ENCODE results near the gene UBE2E2.

Gene UBE2E2

GRCh38 chr3:23459889-23460546 lies 256.9 kb downstream of the UBE2E2 start:
- Histone ChIP-seq H3K27me3 (ENCODE audit: control insufficient read depth in 2 of 2, insufficient read depth in 2 of 2, low read length in 2 of 2) (no peaks in the 10 kb centered on the region), H3K4me1 (ENCODE audit: control insufficient read depth in 2 of 2, insufficient read depth in 2 of 2, low read length in 2 of 2) (no peaks in the 10 kb centered on the region), H3K9ac (ENCODE audit: low read depth in 1 of 2, low read length in 2 of 2) (no peak overlapping the region), H3K36me3 (ENCODE audit: control insufficient read depth in 2 of 2, insufficient read depth in 2 of 2, low read length in 2 of 2) (no peaks in the 10 kb centered on the region), H3K4me3 (ENCODE audit: low read length in 2 of 2) (no peak overlapping the region), H3K9me3 (ENCODE audit: control insufficient read depth in 2 of 2, low read length in 2 of 2) (no peaks in the 10 kb centered on the region), H3K27ac (ENCODE audit: low read depth in 2 of 2, low read length in 2 of 2) (no peak overlapping the region)

- Histone ChIP-seq H3K9me3 (ENCODE audit: control insufficient read depth in 2 of 2, low read length in 2 of 2) (no peaks in the 10 kb centered on the region), H3K4me1 (ENCODE audit: control insufficient read depth in 2 of 2, insufficient read depth in 2 of 2, low read length in 2 of 2) (no peaks in the 10 kb centered on the region), H3K36me3 (ENCODE audit: control insufficient read depth in 2 of 2, insufficient read depth in 2 of 2, low read length in 2 of 2) (no peaks in the 10 kb centered on the region), H3K27ac (ENCODE audit: low read depth in 2 of 2, low read length in 2 of 2) (no peak overlapping the region), H3K4me3 (ENCODE audit: low read length in 2 of 2) (no peak overlapping the region), H3K9ac (ENCODE audit: low read depth in 1 of 2, low read length in 2 of 2) (no peak overlapping the region), H3K27me3 (ENCODE audit: control insufficient read depth in 2 of 2, insufficient read depth in 2 of 2, low read length in 2 of 2) (no peaks in the 10 kb centered on the region)
Observed at GRCh38 chr3:23461069-23461468, 257.9 kb downstream of the UBE2E2 start.

GRCh38 chr3:23463791-23464190 lies 260.7 kb downstream of the UBE2E2 start:
- no peaks in the 10 kb centered on the region for H3K27me3 ChIP-seq (ENCODE audit: control insufficient read depth in 2 of 2, insufficient read depth in 2 of 2, low read length in 2 of 2)
- no peaks in the 10 kb centered on the region for H3K9me3 ChIP-seq (ENCODE audit: control insufficient read depth in 2 of 2, low read length in 2 of 2)
- H3K27ac ChIP-seq (ENCODE audit: low read depth in 2 of 2, low read length in 2 of 2), result no peak overlapping the region
- no peak overlapping the region for H3K4me3 ChIP-seq (ENCODE audit: low read length in 2 of 2)
- H3K4me1 ChIP-seq (ENCODE audit: control insufficient read depth in 2 of 2, insufficient read depth in 2 of 2, low read length in 2 of 2), result no peaks in the 10 kb centered on the region
- no peak overlapping the region for H3K9ac ChIP-seq (ENCODE audit: low read depth in 1 of 2, low read length in 2 of 2)
- no peaks in the 10 kb centered on the region for H3K36me3 ChIP-seq (ENCODE audit: control insufficient read depth in 2 of 2, insufficient read depth in 2 of 2, low read length in 2 of 2)

GRCh38 chr3:23465569-23465968 lies 262.4 kb downstream of the UBE2E2 start:
- Histone ChIP-seq H3K27ac (ENCODE audit: low read depth in 2 of 2, low read length in 2 of 2) (no peak overlapping the region), H3K9ac (ENCODE audit: low read depth in 1 of 2, low read length in 2 of 2) (no peak overlapping the region), H3K4me3 (ENCODE audit: low read length in 2 of 2) (no peak overlapping the region), H3K36me3 (ENCODE audit: control insufficient read depth in 2 of 2, insufficient read depth in 2 of 2, low read length in 2 of 2) (no peaks in the 10 kb centered on the region), H3K27me3 (ENCODE audit: control insufficient read depth in 2 of 2, insufficient read depth in 2 of 2, low read length in 2 of 2) (no peaks in the 10 kb centered on the region), H3K9me3 (ENCODE audit: control insufficient read depth in 2 of 2, low read length in 2 of 2) (no peaks in the 10 kb centered on the region), H3K4me1 (ENCODE audit: control insufficient read depth in 2 of 2, insufficient read depth in 2 of 2, low read length in 2 of 2) (no peaks in the 10 kb centered on the region)

GRCh38 chr3:23468203-23468602 lies 265.1 kb downstream of the UBE2E2 start:
- Histone ChIP-seq H3K27ac (ENCODE audit: low read depth in 2 of 2, low read length in 2 of 2) (no peak overlapping the region), H3K9ac (ENCODE audit: low read depth in 1 of 2, low read length in 2 of 2) (no peak overlapping the region), H3K36me3 (ENCODE audit: control insufficient read depth in 2 of 2, insufficient read depth in 2 of 2, low read length in 2 of 2) (no peaks in the 10 kb centered on the region), H3K4me3 (ENCODE audit: low read length in 2 of 2) (no peak overlapping the region), H3K27me3 (ENCODE audit: control insufficient read depth in 2 of 2, insufficient read depth in 2 of 2, low read length in 2 of 2) (no peaks in the 10 kb centered on the region), H3K9me3 (ENCODE audit: control insufficient read depth in 2 of 2, low read length in 2 of 2) (no peaks in the 10 kb centered on the region), H3K4me1 (ENCODE audit: control insufficient read depth in 2 of 2, insufficient read depth in 2 of 2, low read length in 2 of 2) (no peaks in the 10 kb centered on the region)

- Histone ChIP-seq H3K9me3 (ENCODE audit: control insufficient read depth in 2 of 2, low read length in 2 of 2) (no peaks in the 10 kb centered on the region), H3K36me3 (ENCODE audit: control insufficient read depth in 2 of 2, insufficient read depth in 2 of 2, low read length in 2 of 2) (no peaks in the 10 kb centered on the region), H3K27ac (ENCODE audit: low read depth in 2 of 2, low read length in 2 of 2) (no peak overlapping the region), H3K27me3 (ENCODE audit: control insufficient read depth in 2 of 2, insufficient read depth in 2 of 2, low read length in 2 of 2) (no peaks in the 10 kb centered on the region), H3K4me3 (ENCODE audit: low read length in 2 of 2) (no peak overlapping the region), H3K9ac (ENCODE audit: low read depth in 1 of 2, low read length in 2 of 2) (no peak overlapping the region), H3K4me1 (ENCODE audit: control insufficient read depth in 2 of 2, insufficient read depth in 2 of 2, low read length in 2 of 2) (no peaks in the 10 kb centered on the region)
Observed at GRCh38 chr3:23474580-23475357, 271.6 kb downstream of the UBE2E2 start.

- H3K27ac ChIP-seq (ENCODE audit: low read depth in 2 of 2, low read length in 2 of 2), result no peak overlapping the region
- no peaks in the 10 kb centered on the region for H3K27me3 ChIP-seq (ENCODE audit: control insufficient read depth in 2 of 2, insufficient read depth in 2 of 2, low read length in 2 of 2)
- H3K9ac ChIP-seq (ENCODE audit: low read depth in 1 of 2, low read length in 2 of 2), result no peak overlapping the region
- no peaks in the 10 kb centered on the region for H3K36me3 ChIP-seq (ENCODE audit: control insufficient read depth in 2 of 2, insufficient read depth in 2 of 2, low read length in 2 of 2)
- H3K4me1 ChIP-seq (ENCODE audit: control insufficient read depth in 2 of 2, insufficient read depth in 2 of 2, low read length in 2 of 2), result no peaks in the 10 kb centered on the region
- H3K4me3 ChIP-seq (ENCODE audit: low read length in 2 of 2), result no peak overlapping the region
- H3K9me3 ChIP-seq (ENCODE audit: control insufficient read depth in 2 of 2, low read length in 2 of 2), result no peaks in the 10 kb centered on the region
Observed at GRCh38 chr3:23475446-23475845, 272.3 kb downstream of the UBE2E2 start.

GRCh38 chr3:23479026-23479425 lies 275.9 kb downstream of the UBE2E2 start:
- H3K27ac ChIP-seq (ENCODE audit: low read depth in 2 of 2, low read length in 2 of 2), result no peak overlapping the region
- no peak overlapping the region for H3K9ac ChIP-seq (ENCODE audit: low read depth in 1 of 2, low read length in 2 of 2)
- no peaks in the 10 kb centered on the region for H3K4me1 ChIP-seq (ENCODE audit: control insufficient read depth in 2 of 2, insufficient read depth in 2 of 2, low read length in 2 of 2)
- no peaks in the 10 kb centered on the region for H3K9me3 ChIP-seq (ENCODE audit: control insufficient read depth in 2 of 2, low read length in 2 of 2)
- H3K27me3 ChIP-seq (ENCODE audit: control insufficient read depth in 2 of 2, insufficient read depth in 2 of 2, low read length in 2 of 2), result no peaks in the 10 kb centered on the region
- no peak overlapping the region for H3K4me3 ChIP-seq (ENCODE audit: low read length in 2 of 2)
- no peaks in the 10 kb centered on the region for H3K36me3 ChIP-seq (ENCODE audit: control insufficient read depth in 2 of 2, insufficient read depth in 2 of 2, low read length in 2 of 2)

GRCh38 chr3:23479615-23480328 lies 276.6 kb downstream of the UBE2E2 start:
- no peak overlapping the region for H3K27ac ChIP-seq (ENCODE audit: low read depth in 2 of 2, low read length in 2 of 2)
- H3K27me3 ChIP-seq (ENCODE audit: control insufficient read depth in 2 of 2, insufficient read depth in 2 of 2, low read length in 2 of 2), result no peaks in the 10 kb centered on the region
- H3K9me3 ChIP-seq (ENCODE audit: control insufficient read depth in 2 of 2, low read length in 2 of 2), result no peaks in the 10 kb centered on the region
- no peak overlapping the region for H3K4me3 ChIP-seq (ENCODE audit: low read length in 2 of 2)
- no peak overlapping the region for H3K9ac ChIP-seq (ENCODE audit: low read depth in 1 of 2, low read length in 2 of 2)
- H3K4me1 ChIP-seq (ENCODE audit: control insufficient read depth in 2 of 2, insufficient read depth in 2 of 2, low read length in 2 of 2), result no peaks in the 10 kb centered on the region
- H3K36me3 ChIP-seq (ENCODE audit: control insufficient read depth in 2 of 2, insufficient read depth in 2 of 2, low read length in 2 of 2), result no peaks in the 10 kb centered on the region

- H3K4me3 ChIP-seq (ENCODE audit: low read length in 2 of 2), result no peak overlapping the region
- no peaks in the 10 kb centered on the region for H3K27me3 ChIP-seq (ENCODE audit: control insufficient read depth in 2 of 2, insufficient read depth in 2 of 2, low read length in 2 of 2)
- no peak overlapping the region for H3K27ac ChIP-seq (ENCODE audit: low read depth in 2 of 2, low read length in 2 of 2)
- H3K9me3 ChIP-seq (ENCODE audit: control insufficient read depth in 2 of 2, low read length in 2 of 2), result no peaks in the 10 kb centered on the region
- H3K4me1 ChIP-seq (ENCODE audit: control insufficient read depth in 2 of 2, insufficient read depth in 2 of 2, low read length in 2 of 2), result no peaks in the 10 kb centered on the region
- no peak overlapping the region for H3K9ac ChIP-seq (ENCODE audit: low read depth in 1 of 2, low read length in 2 of 2)
- no peaks in the 10 kb centered on the region for H3K36me3 ChIP-seq (ENCODE audit: control insufficient read depth in 2 of 2, insufficient read depth in 2 of 2, low read length in 2 of 2)
Observed at GRCh38 chr3:23480329-23480714, 277.2 kb downstream of the UBE2E2 start.
